Parathyroid adenoma (tissue), 2 donors: ENCODE measurements around the gene PLAGL1.
"Not testable (repeated sequence)": the region's sequence is repeated elsewhere in the genome, so short reads cannot be mapped to it uniquely, and the experiment has no call there.

Experiments
- H2AFZ ChIP-seq: fragments of 300-600 bp; sonication (generic); one replicate; pipeline ENCODE4 v1.7.0; 2017; ENCODE audit warnings: antibody characterized with exemption, mild to moderate bottlenecking
- H3K27ac ChIP-seq: fragments of 300-600 bp; sonication (generic); one replicate; pipeline ENCODE4 v1.7.0; 2017
- H3K27me3 ChIP-seq: fragments of 300-600 bp; sonication (generic); one replicate; pipeline ENCODE4 v1.7.0; 2017; ENCODE audit warnings: low read length; ENCODE audit not compliant: control insufficient read depth, insufficient read depth
- H3K36me3 ChIP-seq: fragments of 300-600 bp; sonication (generic); one replicate; pipeline ENCODE4 v1.7.0; 2017; ENCODE audit warnings: low read length; ENCODE audit not compliant: control insufficient read depth, insufficient read depth
- H3K4me1 ChIP-seq: fragments of 300-600 bp; sonication (generic); one replicate; pipeline ENCODE4 v1.7.0; 2017; ENCODE audit warnings: control low read depth
- H3K4me2 ChIP-seq: fragments of 300-600 bp; sonication (generic); one replicate; pipeline ENCODE4 v1.7.0; 2017; ENCODE audit warnings: low read length
- H3K4me3 ChIP-seq: fragments of 300-600 bp; sonication (generic); one replicate; pipeline ENCODE4 v1.7.0; 2017; ENCODE audit warnings: low read depth, low read length
- H3K79me2 ChIP-seq: fragments of 300-600 bp; sonication (generic); one replicate; pipeline ENCODE4 v1.7.0; 2017; ENCODE audit warnings: control low read depth
- H3K9ac ChIP-seq: fragments of 300-600 bp; sonication (generic); one replicate; pipeline ENCODE4 v1.7.0; 2017; ENCODE audit warnings: mild to moderate bottlenecking
- H3K9me3 ChIP-seq: fragments of 300-600 bp; sonication (generic); one replicate; pipeline ENCODE4 v1.7.0; 2017; ENCODE audit warnings: low read length; ENCODE audit not compliant: control insufficient read depth
- CTCF ChIP-seq: fragments of 300-600 bp; sonication (generic); IDR thresholded peaks from one replicate; pipeline ENCODE4 v1.7.0; 2017; ENCODE audit warnings: antibody characterized with exemption, mild to moderate bottlenecking
- donor health status: primary hyperparathyroidism.

PLAGL1 gene

GRCh38 chr6:143929975-143930374, 78.1 kb downstream of the PLAGL1 start:
- Histone ChIP-seq H3K4me3 (no peak overlapping the region), H3K79me2 (no peaks in the 10 kb centered on the region), H3K4me2 (no peak overlapping the region), H3K9me3 (no peaks in the 10 kb centered on the region), H3K27ac (no peak overlapping the region), H3K36me3 (no peaks in the 10 kb centered on the region), H2AFZ (no peak overlapping the region), H3K4me1 (no peaks in the 10 kb centered on the region), H3K27me3 (no peaks in the 10 kb centered on the region), H3K9ac (no peak overlapping the region)
- TF ChIP-seq CTCF, result no peak

GRCh38 chr6:143928853-143929252, 79.2 kb downstream of the PLAGL1 start:
- H3K9ac ChIP-seq, result no peak overlapping the region
- no peak for TF ChIP-seq CTCF
- H3K4me2 ChIP-seq, result no peak overlapping the region
- H3K27ac ChIP-seq, result no peak overlapping the region
- no peak overlapping the region for H3K4me3 ChIP-seq
- no peaks in the 10 kb centered on the region for H3K36me3 ChIP-seq
- no peak overlapping the region for H2AFZ ChIP-seq
- H3K79me2 ChIP-seq, result no peaks in the 10 kb centered on the region
- no peaks in the 10 kb centered on the region for H3K4me1 ChIP-seq
- H3K27me3 ChIP-seq, result no peaks in the 10 kb centered on the region
- no peaks in the 10 kb centered on the region for H3K9me3 ChIP-seq

GRCh38 chr6:143917026-143917425, 91.0 kb downstream of the PLAGL1 start:
- H3K4me1 ChIP-seq, H3K4me2 ChIP-seq, H3K27me3 ChIP-seq, H3K36me3 ChIP-seq, H3K9ac ChIP-seq, H2AFZ ChIP-seq, H3K27ac ChIP-seq, H3K79me2 ChIP-seq, H3K9me3 ChIP-seq, H3K4me3 ChIP-seq: not testable (repeated sequence)

GRCh38 chr6:143912671-143913070, 95.4 kb downstream of the PLAGL1 start:
- Histone ChIP-seq H3K9me3 (no peaks in the 10 kb centered on the region), H3K9ac (no peak overlapping the region)
- no peak for TF ChIP-seq CTCF

GRCh38 chr6:143911028-143911427, 97.0 kb downstream of the PLAGL1 start:
- no peak overlapping the region for H3K27ac ChIP-seq
- no peak overlapping the region for H3K4me2 ChIP-seq
- H3K36me3 ChIP-seq, result peaks cover 2% of the 10 kb centered on the region
- H3K4me1 ChIP-seq, result no peaks in the 10 kb centered on the region
- no peaks in the 10 kb centered on the region for H3K79me2 ChIP-seq
- H3K27me3 ChIP-seq, result no peaks in the 10 kb centered on the region
- no peak overlapping the region for H3K9ac ChIP-seq
- no peaks in the 10 kb centered on the region for H3K9me3 ChIP-seq
- H3K4me3 ChIP-seq, result no peak overlapping the region
- no peak for TF ChIP-seq CTCF
- no peak overlapping the region for H2AFZ ChIP-seq

More at GRCh38 chr6:143912671-143913070, 95.4 kb downstream of the PLAGL1 start:
- Histone ChIP-seq H2AFZ (no peak overlapping the region), H3K36me3 (peaks cover 2% of the 10 kb centered on the region), H3K79me2 (no peaks in the 10 kb centered on the region), H3K4me3 (no peak overlapping the region), H3K4me2 (no peak overlapping the region), H3K27ac (no peak overlapping the region), H3K27me3 (no peaks in the 10 kb centered on the region), H3K4me1 (no peaks in the 10 kb centered on the region)
